Upper lobe of right lung (tissue), 1 donor: ENCODE measurements around the gene NIPA2. TPM values are rescaled to one million over a fixed set of nuclear protein-coding genes. Genes with fewer than 3 reads are reported as not detected.

Experiments
- ATAC-seq: fragments of 200-7000 bp; cut with Tn5 transposase; one replicate; pipeline ENCODE4 v1.9.1; 2020; ENCODE audit warnings: mild to moderate bottlenecking, moderate library complexity
- DNase-seq: peaks from one replicate; pipeline ENCODE4 v3.0.0-alpha.2; 2020
- H3K27ac ChIP-seq: fragments of 200-600 bp; one replicate; pipeline ENCODE4 v1.8.0; 2022
- H3K27me3 ChIP-seq: fragments of 200-600 bp; one replicate; pipeline ENCODE4 v1.8.0; 2022; ENCODE audit warnings: mild to moderate bottlenecking
- H3K36me3 ChIP-seq: fragments of 200-600 bp; one replicate; pipeline ENCODE4 v1.8.0; 2022
- H3K4me1 ChIP-seq: fragments of 200-600 bp; one replicate; pipeline ENCODE4 v1.8.0; 2022
- H3K4me3 ChIP-seq: fragments of 200-600 bp; one replicate; pipeline ENCODE4 v1.8.0; 2022; ENCODE audit warnings: mild to moderate bottlenecking
- H3K9me3 ChIP-seq: fragments of 200-600 bp; one replicate; pipeline ENCODE4 v1.8.0; 2022
- intact Hi-C: fragments of 100-400 bp; cut with DNase I; formaldehyde crosslinking; loops from one replicate; pipeline ENCODE4 v1.11.0; 2022
- total RNA-seq: library from RNA; stranded (reverse); fragmentation: NEBNext Ultra II Directional; extraction: Animal tissue kit (Norgen Biotek cat#: 25700); gene quantifications from one replicate; pipeline ENCODE4 v1.2.1, GENCODE V29; 2021
- TF ChIP-seq, protein P1 (sequence below): fragments of 200-600 bp; IDR thresholded peaks from one replicate; pipeline ENCODE4 v1.8.0; 2022; ENCODE audit warnings: antibody characterized with exemption
- donor health status: DM: no; HTN: yes; CAD: no; lungs with severe emphysema.

NIPA2 gene
- total RNA-seq, 1 donor from 2014 or later, result 46.2 TPM

DNA sequence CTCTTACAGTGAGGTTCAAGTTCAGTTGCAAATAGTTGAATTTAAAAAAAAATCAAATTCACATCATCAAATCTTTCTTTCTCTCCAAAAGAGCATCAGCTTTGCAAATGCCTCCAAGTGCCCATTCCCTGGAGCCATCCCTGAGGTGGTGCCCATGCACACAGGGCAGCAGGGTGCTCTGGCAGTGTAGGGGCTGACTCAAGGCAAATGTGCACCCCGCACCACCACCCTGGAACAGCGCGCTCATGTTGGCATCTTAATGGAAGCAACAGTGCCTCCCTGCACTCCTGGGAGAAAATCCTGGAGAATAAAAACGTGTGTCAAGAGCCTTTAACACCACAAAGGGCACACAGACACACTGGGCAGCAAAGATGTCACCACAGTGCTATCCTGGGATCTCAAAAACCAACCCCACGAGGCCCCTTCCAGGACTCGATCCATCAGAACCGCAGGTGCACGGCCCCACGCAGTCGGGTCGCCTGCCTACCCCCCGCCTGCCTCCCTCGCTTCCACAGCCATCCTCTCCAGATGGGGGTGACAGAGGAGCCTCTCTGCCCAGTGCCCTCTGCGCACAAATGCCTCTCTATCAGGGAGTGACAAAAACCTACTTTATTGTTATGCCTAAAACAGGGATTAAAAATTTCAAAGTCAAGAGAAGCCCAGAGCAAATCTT is 50.8 kb downstream of the NIPA2 start:
- no peak overlapping the region for H3K4me3 ChIP-seq
- ATAC-seq (no peak), DNase-seq (no peak)
- TF ChIP-seq, protein P1, sequence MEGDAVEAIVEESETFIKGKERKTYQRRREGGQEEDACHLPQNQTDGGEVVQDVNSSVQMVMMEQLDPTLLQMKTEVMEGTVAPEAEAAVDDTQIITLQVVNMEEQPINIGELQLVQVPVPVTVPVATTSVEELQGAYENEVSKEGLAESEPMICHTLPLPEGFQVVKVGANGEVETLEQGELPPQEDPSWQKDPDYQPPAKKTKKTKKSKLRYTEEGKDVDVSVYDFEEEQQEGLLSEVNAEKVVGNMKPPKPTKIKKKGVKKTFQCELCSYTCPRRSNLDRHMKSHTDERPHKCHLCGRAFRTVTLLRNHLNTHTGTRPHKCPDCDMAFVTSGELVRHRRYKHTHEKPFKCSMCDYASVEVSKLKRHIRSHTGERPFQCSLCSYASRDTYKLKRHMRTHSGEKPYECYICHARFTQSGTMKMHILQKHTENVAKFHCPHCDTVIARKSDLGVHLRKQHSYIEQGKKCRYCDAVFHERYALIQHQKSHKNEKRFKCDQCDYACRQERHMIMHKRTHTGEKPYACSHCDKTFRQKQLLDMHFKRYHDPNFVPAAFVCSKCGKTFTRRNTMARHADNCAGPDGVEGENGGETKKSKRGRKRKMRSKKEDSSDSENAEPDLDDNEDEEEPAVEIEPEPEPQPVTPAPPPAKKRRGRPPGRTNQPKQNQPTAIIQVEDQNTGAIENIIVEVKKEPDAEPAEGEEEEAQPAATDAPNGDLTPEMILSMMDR, result no peak
- no peaks in the 10 kb centered on the region for H3K4me1 ChIP-seq
- H3K27me3 ChIP-seq, result no peaks in the 10 kb centered on the region
- H3K9me3 ChIP-seq, result no peaks in the 10 kb centered on the region
- peaks cover 47% of the 10 kb centered on the region for H3K36me3 ChIP-seq
- intact Hi-C loops, result no loop called here
- no peak overlapping the region for H3K27ac ChIP-seq

DNA sequence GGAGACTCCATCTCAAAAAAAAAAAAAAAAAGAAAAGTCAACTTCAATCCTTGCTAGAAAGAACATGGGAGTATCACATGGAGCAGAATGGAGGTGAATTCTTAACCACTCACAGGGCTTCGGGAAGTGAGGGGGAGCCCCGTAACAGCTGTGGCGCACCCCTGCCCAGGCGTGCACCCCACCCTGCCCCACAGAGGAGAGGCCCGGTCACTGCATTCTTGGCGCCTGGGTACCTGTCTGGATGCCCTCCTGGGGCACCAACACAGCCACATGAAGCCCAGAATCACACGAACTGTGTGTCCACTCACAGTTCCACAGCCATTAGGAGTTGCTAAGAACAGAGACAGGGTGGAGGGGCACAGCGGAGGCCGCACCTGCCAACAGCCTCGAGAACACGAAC is 51.8 kb downstream of the NIPA2 start:
- H3K27me3 ChIP-seq, result no peaks in the 10 kb centered on the region
- no peak overlapping the region for H3K27ac ChIP-seq
- H3K36me3 ChIP-seq, result peaks cover 47% of the 10 kb centered on the region
- H3K4me1 ChIP-seq, result no peaks in the 10 kb centered on the region
- no peaks in the 10 kb centered on the region for H3K9me3 ChIP-seq
- intact Hi-C loops, result no loop called here
- ATAC-seq, result no peak
- TF ChIP-seq, protein P1, result no peak
- H3K4me3 ChIP-seq, result no peak overlapping the region
- no peak for DNase-seq

DNA sequence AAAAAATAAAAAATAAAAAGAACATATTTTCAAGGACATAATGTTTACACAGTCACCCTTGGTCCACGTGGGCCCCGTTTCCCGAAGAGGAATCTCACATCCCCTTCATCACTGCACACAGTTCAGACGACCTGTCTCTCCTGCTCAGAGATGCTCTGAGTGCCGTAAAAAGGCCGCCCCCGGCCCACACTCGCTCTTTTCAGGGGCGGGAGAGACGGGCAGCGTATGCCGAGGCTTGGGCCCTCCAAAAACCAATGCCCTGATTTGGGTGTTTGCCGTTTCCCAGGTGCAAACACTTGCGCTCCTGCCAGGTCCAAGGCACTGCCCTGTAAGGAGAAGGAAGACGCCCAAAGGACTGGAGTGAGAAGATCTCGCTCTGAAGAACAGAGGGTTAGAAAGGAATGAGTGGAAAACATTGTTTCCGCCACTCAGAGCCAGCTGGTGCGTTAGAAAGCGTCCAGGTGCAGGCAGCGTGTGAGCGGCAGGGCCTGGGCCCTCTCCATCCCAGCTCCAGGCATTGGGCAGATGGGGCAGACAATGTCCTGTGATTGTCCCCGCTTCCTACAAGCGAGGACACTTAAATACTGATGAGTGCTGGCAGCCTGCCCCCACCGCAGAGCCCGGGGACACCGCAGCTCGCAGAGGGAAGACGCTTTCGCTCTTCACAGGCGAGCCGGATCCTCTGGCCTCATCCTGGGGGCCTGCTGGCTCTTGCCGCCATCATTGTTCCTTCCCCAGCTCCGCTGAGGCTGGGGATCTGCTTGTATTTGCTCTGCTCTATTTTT is 53.2 kb downstream of the NIPA2 start:
- H3K36me3 ChIP-seq, result peaks cover 56% of the 10 kb centered on the region
- no peaks in the 10 kb centered on the region for H3K4me1 ChIP-seq
- no peaks in the 10 kb centered on the region for H3K27me3 ChIP-seq
- ATAC-seq (no peak), DNase-seq (no peak)
- H3K27ac ChIP-seq, result no peak overlapping the region
- no peaks in the 10 kb centered on the region for H3K9me3 ChIP-seq
- no peak overlapping the region for H3K4me3 ChIP-seq
- intact Hi-C loops, result no loop called here
- TF ChIP-seq, protein P1, result no peak

DNA sequence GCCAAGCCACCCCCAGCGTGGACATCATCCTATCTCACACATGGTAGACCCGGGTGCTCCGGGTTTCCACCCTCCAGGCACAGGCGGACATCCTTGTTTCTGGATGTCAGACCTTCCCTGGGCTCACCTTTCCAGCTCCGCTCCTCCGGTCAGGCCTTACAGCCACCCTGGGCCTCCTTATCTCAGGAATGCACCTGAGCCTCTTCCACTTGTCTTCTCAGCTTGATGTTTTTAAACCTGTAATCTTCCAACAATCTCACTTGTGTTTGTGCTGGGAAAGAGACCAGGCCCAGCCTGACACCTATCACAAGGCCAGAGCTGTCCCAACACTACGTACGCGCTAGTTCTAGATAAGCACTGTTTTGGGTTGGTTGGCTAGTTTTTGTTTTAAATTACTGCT is 53.9 kb downstream of the NIPA2 start:
- Histone ChIP-seq H3K27ac (no peak overlapping the region), H3K36me3 (peaks cover 62% of the 10 kb centered on the region), H3K4me1 (no peaks in the 10 kb centered on the region), H3K27me3 (no peaks in the 10 kb centered on the region), H3K9me3 (no peaks in the 10 kb centered on the region), H3K4me3 (no peak overlapping the region)
- intact Hi-C loops, result no loop called here
- TF ChIP-seq, protein P1, result no peak
- ATAC-seq (peak; percentile 37), DNase-seq (no peak)

DNA sequence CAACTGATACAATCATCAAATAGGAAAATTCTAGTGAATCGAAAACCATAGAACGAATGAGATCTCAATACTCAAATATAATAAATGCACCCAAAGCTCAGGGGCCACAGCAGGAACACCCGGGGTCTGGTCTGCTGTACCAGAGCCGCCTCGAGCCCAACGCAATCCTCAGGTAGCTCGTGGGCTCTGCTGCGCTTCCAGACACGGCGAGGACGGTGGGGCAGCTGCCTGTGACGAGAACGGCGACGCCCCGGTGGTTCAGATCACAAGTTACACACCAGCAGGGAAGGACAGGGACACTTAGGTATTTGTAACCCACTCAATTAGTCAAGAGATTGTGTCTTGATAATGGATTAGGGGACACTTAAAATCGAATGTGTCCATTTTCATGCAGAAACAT is 54.6 kb downstream of the NIPA2 start:
- Histone ChIP-seq H3K36me3 (peaks cover 62% of the 10 kb centered on the region), H3K27ac (no peak overlapping the region), H3K27me3 (no peaks in the 10 kb centered on the region), H3K9me3 (no peaks in the 10 kb centered on the region), H3K4me1 (no peaks in the 10 kb centered on the region), H3K4me3 (no peak overlapping the region)
- intact Hi-C loops, result no loop called here
- DNase-seq, result no peak
- TF ChIP-seq, protein P1, result no peak
- no peak for ATAC-seq
